GM12801 (cell line): ENCODE results near the gene KIF26A.

ENCODE experiments used
- CTCF ChIP-seq: IDR thresholded peaks from one replicate; pipeline ENCODE4 v1.5.1; 2011; ENCODE audit warnings: control low read depth; ENCODE audit not compliant: insufficient read length; ENCODE audit errors: extremely low read depth

The KIF26A gene

GRCh38 chr14:104116756-104117340, 21.5 kb upstream of the KIF26A start:
- TF ChIP-seq CTCF: no peak

- no peak for TF ChIP-seq CTCF
These were observed 20.9 kb upstream of the KIF26A start for GRCh38 chr14:104117341-104118005.

GRCh38 chr14:104118006-104118844, 20.2 kb upstream of the KIF26A start:
- TF ChIP-seq CTCF: no peak

GRCh38 chr14:104119119-104119487, 19.3 kb upstream of the KIF26A start:
- no peak for TF ChIP-seq CTCF

GRCh38 chr14:104119488-104120251, 18.7 kb upstream of the KIF26A start:
- TF ChIP-seq CTCF: no peak

- TF ChIP-seq CTCF: no peak
These were observed 18.1 kb upstream of the KIF26A start for GRCh38 chr14:104120281-104120741.

GRCh38 chr14:104121142-104121541, 17.2 kb upstream of the KIF26A start:
- TF ChIP-seq CTCF: no peak
